ENCODE data around the gene ATG9B. TPM values are rescaled to one million over a fixed set of nuclear protein-coding genes. Genes with fewer than 3 reads are reported as not detected.

The ATG9B gene, protein sequence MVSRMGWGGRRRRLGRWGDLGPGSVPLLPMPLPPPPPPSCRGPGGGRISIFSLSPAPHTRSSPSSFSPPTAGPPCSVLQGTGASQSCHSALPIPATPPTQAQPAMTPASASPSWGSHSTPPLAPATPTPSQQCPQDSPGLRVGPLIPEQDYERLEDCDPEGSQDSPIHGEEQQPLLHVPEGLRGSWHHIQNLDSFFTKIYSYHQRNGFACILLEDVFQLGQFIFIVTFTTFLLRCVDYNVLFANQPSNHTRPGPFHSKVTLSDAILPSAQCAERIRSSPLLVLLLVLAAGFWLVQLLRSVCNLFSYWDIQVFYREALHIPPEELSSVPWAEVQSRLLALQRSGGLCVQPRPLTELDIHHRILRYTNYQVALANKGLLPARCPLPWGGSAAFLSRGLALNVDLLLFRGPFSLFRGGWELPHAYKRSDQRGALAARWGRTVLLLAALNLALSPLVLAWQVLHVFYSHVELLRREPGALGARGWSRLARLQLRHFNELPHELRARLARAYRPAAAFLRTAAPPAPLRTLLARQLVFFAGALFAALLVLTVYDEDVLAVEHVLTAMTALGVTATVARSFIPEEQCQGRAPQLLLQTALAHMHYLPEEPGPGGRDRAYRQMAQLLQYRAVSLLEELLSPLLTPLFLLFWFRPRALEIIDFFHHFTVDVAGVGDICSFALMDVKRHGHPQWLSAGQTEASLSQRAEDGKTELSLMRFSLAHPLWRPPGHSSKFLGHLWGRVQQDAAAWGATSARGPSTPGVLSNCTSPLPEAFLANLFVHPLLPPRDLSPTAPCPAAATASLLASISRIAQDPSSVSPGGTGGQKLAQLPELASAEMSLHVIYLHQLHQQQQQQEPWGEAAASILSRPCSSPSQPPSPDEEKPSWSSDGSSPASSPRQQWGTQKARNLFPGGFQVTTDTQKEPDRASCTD
- 0.20 and 0.37 TPM in 2 replicates for total RNA-seq

DNA sequence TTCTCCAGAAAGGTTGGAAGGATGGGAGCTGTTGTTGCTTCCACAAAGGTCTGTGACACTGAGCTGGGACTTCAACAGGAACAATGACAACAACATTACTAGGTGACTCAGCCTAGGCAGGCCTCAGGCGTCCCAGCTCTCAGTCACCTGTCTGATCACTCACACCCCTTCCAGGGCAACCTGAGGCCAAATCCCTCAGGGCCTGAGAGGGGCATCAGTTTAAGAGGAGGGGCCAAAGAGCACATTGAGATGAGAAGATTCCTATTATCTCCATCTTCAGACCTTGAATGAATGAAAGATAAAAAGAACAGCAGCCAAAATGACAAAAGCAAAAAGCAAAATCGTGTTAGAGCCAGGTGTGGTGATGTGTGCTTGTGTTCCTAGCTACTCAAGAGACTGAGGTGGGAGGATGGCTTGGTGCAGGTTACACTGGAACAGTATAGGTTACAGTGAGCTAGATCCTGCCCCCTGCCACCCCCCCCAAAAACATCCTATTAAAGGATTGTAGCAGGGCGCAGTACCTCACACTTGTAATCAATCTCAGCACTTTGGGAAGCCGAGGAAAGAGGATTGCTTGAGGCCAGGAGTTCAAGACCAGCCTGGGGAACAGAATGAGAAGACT, at the start of gene ATG9B:
ATG9B (minus strand) TSS at position 60 of the 622 bp plus-strand sequence. CDS start 71 bp downstream, outside the sequence.

GRCh38 chr7:151059367-151060112, 35.2 kb upstream of the ATG9B start, which contains the start of gene SLC4A2:
TSS of gene SLC4A2 (plus strand) at chr7:151059589. CDS start at chr7:151061988, 2,399 bp downstream.

GRCh38 chr7:151057506-151057988, 33.3 kb upstream of the ATG9B start, which contains the start of gene CDK5:
TSS of gene CDK5 (minus strand) at chr7:151057897. CDS start at chr7:151057848, 49 bp downstream.

DNA sequence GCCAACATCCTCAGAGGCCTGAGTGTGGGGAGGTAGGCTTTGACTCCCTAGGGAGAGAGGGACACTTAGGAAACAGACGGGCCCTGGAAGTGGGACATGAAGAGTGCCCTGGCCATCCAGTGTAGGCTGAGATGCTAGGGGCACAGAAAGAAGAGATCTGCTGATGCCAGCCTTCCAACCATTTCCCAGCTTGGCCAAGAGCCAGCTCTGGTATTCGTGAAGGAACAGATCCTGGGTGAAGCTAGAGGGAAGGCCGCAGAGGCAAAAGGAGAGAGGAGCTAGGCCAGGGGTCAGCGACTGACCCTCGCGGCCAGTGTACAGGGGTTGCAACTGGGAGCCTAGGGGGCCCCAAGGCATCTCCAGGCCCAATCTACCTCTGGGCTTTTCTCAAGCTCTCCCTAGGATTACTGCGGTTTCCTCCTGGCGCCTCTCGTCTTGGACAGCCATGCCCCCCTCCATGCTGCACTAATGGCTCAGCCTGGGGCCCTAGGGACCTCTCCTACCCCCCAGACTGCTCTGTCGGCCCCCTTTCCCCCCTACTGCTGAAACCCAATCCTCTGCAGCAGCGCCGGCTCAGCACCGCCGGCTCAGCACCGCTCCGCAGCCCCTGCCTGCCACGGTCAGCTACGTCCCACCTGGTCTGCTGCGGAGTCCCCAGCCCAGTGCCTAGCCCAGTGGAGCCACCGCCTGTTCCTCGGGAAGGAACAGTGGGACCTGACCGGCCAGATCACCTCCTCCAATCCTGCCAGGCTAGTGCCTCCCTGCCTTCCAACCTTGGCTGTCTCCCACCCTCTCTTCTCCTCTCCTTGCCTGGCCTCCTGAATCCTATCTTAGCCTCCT, 23.9 kb upstream of the ATG9B start, which contains the start of gene ASIC3:
ASIC3 (plus strand) TSS at position 556 of the 840 bp plus-strand sequence. CDS start 355 bp downstream, outside the sequence.

GRCh38 chr7:151028131-151028947, 4.0 kb upstream of the ATG9B start, which contains the start of gene ABCB8:
TSS of gene ABCB8 (plus strand) at chr7:151028450. CDS start at chr7:151028516, 66 bp downstream.

GRCh38 chr7:150990416-150991186, 33.7 kb downstream of the ATG9B start, which contains the start of gene NOS3:
TSS of gene NOS3 (plus strand) at chr7:150991017. CDS start at chr7:150993804, 2,787 bp downstream.

DNA sequence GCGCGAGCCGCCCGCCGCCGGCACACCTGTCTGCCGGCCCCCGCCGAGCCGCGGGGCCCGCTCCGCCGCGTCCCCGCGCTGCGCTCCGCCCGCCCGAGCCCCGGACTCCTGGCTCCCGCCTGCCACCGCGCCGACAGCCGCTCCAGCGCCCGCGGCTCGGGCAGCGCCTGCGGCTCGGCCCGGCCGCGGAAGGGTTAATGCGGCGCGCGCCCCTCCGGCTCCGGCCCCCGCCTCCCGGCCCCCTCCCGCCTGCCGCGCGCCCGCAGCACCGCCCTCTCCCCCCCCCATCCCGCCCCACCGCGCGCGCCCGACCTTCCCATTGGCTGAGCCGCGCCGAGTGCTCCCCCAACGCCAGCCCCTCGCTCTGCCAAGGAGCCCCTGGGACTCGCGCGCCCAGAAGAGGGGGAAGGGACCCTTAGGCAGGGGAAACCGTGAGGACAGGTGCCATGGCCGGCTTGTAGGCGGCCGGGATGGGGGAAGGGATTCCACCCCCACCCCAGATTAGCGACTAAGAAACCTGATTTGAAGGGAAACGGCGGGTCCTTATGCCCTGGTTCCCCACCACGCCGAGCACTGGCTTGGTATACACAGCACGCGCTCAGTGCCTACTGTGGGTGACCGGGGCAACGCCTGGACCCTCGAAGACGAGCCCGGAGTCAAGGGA, 46.0 kb downstream of the ATG9B start, which contains the start of gene KCNH2:
KCNH2 (minus strand) TSS at position 196 of the 664 bp plus-strand sequence. CDS start 408 bp downstream, outside the sequence.

Other genes starting within 250 kb of the ATG9B start
- 16.9 TPM in 1 of 2 replicates, not detected in the other for gene TMEM176B, start 224.1 kb downstream of the ATG9B start, total RNA-seq
- gene TMEM176A, start 223.7 kb downstream of the ATG9B start, total RNA-seq, result 5.5 TPM in 1 of 2 replicates, not detected in the other
- gene AOC1, start 172.0 kb downstream of the ATG9B start, total RNA-seq, result not detected in 2 replicates
- gene KCNH2, start 46.2 kb downstream of the ATG9B start, total RNA-seq, result not detected in 2 replicates
- gene NOS3, start 33.5 kb downstream of the ATG9B start, total RNA-seq, result 3.3 and 3.9 TPM in 2 replicates
- gene ABCB8, start 4.0 kb upstream of the ATG9B start, total RNA-seq, result 33.8 and 48.9 TPM in 2 replicates
- gene ASIC3, start 24.0 kb upstream of the ATG9B start, total RNA-seq, result 0.20 and 0.37 TPM in 2 replicates
- gene CDK5, start 33.4 kb upstream of the ATG9B start, total RNA-seq, result 15.1 and 19.5 TPM in 2 replicates
- 43.7 and 55.9 TPM in 2 replicates for gene SLC4A2, start 35.1 kb upstream of the ATG9B start, total RNA-seq
- gene FASTK, start 56.3 kb upstream of the ATG9B start, total RNA-seq, result 57.7 and 68.2 TPM in 2 replicates
- 12.5 and 15.8 TPM in 2 replicates for gene TMUB1, start 59.0 kb upstream of the ATG9B start, total RNA-seq
- gene AGAP3, start 62.0 kb upstream of the ATG9B start, total RNA-seq, result 52.2 and 60.0 TPM in 2 replicates
- not detected in 2 replicates for gene GBX1, start 143.2 kb upstream of the ATG9B start, total RNA-seq
- gene ASB10, start 162.8 kb upstream of the ATG9B start, total RNA-seq, result not detected in 2 replicates
- not detected in 2 replicates for gene H2BK1, start 186.0 kb upstream of the ATG9B start, total RNA-seq
- gene ABCF2, start 202.7 kb upstream of the ATG9B start, total RNA-seq, result 73.9 and 75.7 TPM in 2 replicates
- 55.1 and 63.3 TPM in 2 replicates for gene CHPF2, start 208.0 kb upstream of the ATG9B start, total RNA-seq
- 17.6 and 17.8 TPM in 2 replicates for gene SMARCD3, start 224.2 kb upstream of the ATG9B start, total RNA-seq